ENCODE data around the gene MEPCE.
"Not testable (repeated sequence)": the region's sequence is repeated elsewhere in the genome, so short reads cannot be mapped to it uniquely, and the experiment has no call there.

MEPCE gene

GRCh38 chr7:100434297-100435144, 4.9 kb downstream of the MEPCE start:
- DNase-seq (ENCODE audit: low spot score): no peak

DNA sequence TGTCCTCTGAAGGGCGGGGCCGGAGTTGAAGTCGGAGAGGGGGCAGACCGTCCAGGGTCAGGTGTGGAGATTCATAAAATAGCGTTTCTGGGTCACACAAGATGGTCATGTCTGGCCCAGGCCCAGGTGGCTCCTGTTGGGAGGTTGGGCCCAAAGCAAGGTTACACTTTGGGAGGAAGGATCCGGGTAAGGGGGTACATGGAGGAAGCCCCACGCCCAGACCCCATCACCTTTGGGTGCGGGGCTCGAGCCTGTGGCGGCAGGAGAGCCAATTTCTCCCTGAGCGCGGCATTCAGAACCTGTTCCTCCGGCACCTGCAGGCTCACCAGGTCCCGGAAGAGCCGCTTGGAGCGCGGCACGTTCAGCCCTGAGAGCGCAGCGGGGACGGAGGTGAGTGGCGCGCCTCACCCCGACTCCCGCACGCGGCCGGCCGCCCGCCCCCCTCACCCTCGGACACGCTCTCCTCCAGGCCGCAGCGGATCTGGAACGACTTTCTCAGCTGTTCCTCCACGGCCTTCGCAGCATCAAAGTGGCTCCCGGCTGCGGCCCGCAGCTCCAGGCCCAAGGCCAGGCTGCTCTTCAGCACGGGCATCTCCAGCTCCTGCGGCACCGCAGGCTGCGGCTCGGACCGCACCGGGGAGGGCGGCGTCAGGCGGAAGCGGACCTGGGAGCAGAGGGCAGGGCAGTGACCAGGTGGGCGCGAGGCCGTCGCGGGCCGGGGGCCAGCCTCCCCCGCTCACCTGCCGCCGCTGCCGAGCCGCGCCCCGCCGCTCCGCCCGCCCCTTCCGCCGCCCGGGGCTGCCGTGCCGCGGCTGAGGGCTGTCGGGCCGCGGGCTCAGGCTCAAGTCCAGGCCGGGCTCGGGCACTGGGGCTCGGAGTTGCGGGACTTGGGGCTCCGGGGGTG, 6.0 kb downstream of the MEPCE start:
- no peak for DNase-seq (ENCODE audit: low spot score)

- DNase-seq (ENCODE audit: low spot score): no peak
These were observed 7.8 kb downstream of the MEPCE start for GRCh38 chr7:100437150-100438100.

GRCh38 chr7:100438172-100438571, 8.5 kb downstream of the MEPCE start:
- no peak for DNase-seq (ENCODE audit: low spot score)

DNA sequence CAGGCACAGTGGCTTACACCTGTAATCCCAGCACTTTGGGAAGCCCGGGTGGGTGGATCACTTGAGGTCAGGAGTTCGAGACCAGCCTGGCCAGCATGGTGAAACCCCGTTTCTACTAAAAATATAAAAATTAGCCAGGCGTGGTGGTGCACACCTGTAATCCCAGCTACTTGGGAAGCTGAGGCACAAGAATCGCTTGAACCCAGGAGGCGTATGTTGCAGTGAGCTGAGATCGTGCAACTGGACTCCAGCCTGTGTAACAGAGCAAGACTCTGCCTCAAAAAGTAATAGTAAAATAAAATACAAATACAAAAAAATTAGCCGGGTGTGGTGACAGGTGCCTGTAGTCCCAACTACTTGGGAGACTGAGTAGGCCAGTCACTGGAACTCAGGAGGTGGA, 9.1 kb downstream of the MEPCE start:
- DNase-seq (ENCODE audit: low spot score): not testable (repeated sequence)

- DNase-seq (ENCODE audit: low spot score): not testable (repeated sequence)
These were observed 9.6 kb downstream of the MEPCE start for GRCh38 chr7:100439244-100439643.

- DNase-seq (ENCODE audit: low spot score): no peak
These were observed 12.3 kb downstream of the MEPCE start for GRCh38 chr7:100441641-100442535.

GRCh38 chr7:100443096-100443840, 13.6 kb downstream of the MEPCE start:
- DNase-seq (ENCODE audit: low spot score): no peak

DNA sequence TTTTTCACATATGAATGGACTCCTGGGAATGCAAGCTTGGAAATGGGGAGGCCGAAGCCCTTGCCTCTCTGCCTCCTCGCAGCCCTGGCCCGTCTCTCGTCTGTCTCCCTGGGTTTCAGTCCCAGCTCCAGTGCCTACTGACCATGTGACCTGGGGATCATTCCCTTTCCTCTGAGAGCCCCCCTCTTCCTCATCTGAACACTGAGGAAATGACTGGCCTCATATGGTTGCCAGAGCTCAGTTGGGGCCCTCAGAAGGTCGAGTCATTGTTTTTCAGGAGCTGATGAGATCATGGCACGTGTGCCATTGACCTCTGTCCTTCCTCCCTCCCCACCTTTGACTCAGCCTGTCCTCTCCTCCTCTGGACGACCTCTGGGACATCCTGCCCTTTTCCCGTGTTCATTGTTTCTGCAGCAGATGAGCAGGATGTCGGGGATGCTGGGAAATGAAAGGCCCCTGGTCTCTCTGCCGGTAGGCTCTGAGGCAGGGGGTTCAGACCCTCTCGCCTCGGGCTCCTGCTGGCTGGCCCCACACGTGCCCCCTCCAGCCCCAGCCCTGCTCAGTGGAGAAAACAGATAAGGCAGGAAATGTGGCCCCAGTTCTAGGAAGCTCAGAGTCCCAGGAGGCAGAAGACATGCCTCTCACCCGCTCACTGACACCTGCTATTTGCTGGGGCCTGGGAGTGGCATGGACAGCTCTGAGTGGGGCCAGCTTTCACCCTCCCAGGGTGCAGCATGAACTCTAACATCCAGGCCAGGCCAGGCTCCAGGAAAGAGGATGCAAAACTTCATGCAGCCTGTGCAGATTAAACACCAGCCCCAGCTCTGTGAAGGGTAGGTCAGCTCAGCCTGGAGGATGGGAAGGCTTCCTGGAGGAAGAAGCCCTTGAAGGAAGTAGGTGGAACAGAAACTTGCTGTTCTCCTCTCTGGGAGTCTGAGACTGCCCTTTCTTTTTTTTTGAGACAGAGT, 15.0 kb downstream of the MEPCE start:
- no peak for DNase-seq (ENCODE audit: low spot score)

DNA sequence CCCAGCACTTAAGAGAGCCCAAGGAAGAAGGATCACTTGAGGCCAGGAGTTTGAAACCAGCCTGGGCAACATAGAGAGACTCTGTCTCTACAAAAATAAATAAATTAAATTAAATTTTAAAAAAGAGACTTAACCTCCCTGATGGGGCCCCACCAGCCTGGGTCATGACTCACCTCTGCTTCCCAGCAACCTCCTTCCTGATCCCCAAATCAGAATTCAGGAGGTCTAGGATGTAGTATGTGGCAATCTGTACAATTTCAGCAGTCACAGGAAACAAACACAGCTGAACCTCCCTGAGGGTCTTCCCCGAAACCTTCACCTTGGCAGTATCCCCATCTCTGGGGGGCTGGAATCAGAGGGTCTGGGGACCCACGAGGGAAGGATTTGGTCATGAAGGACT, 16.4 kb downstream of the MEPCE start:
- DNase-seq (ENCODE audit: low spot score): no peak

DNA sequence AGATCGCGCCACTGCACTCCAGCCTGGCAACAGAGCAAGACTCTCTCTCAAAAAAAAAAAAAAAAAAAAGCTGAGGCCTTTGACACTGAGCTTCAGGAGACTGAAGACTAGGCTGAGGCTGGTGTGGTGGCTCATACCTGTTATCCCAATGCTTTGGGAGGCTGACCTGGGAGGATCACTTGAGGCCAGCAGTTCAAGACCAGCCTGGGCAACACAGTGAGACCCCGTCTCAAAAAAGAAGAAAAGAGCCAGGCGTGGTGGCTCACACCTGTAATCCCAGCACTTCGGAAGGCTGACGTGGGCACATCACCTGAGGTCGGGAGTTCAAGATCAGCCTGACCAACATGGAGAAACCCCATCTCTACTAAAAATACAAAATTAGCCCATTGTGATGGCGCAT, 17.7 kb downstream of the MEPCE start:
- not testable (repeated sequence) for DNase-seq (ENCODE audit: low spot score)

GRCh38 chr7:100449190-100449795, 19.7 kb downstream of the MEPCE start:
- DNase-seq (ENCODE audit: low spot score): no peak

DNA sequence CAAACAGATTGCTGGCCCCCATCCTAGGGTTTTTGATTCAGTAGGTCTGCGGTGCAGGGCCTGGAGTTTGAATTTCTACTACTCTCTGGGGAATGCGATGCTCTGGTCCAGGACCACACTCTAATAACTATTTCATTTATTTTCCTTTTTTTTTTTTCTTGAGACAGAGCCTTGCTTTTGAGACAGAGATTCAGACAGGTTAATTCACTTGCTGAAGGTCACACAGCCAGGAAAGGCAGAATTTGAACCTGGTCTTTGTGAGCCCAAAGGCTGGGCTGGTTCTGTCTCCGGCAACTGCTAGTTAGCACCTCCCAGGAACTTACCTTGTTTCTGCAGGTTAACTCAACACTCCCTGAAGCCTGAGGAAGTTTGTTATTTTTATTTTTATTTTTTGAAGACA, 22.9 kb downstream of the MEPCE start:
- DNase-seq (ENCODE audit: low spot score): no peak

DNA sequence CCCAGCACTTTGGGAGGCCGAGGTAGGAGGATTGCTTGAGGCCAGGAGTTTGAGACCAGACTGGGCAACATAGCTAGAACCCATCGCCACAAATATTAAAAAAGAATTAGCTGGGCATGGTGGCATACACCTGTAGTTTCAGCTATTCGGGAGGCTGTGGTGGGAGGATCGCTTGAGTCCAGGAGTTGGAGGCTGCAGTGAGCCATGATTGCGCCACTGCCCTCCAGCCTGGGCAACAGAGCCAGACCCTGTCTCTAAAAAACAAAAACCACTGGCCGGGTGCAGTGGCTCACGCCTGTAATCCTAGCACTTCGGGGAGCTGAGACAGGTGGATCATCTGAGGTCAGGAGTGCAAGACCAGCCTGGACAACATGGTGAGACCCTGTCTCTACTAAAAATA, 24.2 kb downstream of the MEPCE start:
- not testable (repeated sequence) for DNase-seq (ENCODE audit: low spot score)

GRCh38 chr7:100455206-100455605, 25.6 kb downstream of the MEPCE start:
- no peak for DNase-seq (ENCODE audit: low spot score)

DNA sequence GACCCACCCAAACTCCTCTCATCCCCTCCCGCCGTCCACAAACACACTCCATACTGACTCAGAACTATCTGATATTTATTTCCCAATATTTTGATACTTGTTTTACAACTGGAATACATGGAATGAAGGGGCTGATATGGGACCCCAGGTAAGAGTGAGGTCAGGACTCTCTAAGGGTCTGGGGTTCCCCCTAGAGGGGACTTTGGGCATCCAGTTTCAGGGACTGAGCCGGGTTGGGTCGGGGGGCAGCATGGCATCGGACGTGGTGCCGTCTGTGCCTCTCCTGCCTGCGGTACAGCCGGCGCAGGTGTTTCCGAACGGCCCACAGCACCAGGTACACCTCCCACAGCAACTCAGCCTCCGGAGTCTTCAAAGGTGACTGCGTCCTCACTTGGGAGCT, 26.9 kb downstream of the MEPCE start:
- DNase-seq (ENCODE audit: low spot score): no peak

GRCh38 chr7:100457033-100457432, 27.4 kb downstream of the MEPCE start:
- DNase-seq (ENCODE audit: low spot score): no peak

DNA sequence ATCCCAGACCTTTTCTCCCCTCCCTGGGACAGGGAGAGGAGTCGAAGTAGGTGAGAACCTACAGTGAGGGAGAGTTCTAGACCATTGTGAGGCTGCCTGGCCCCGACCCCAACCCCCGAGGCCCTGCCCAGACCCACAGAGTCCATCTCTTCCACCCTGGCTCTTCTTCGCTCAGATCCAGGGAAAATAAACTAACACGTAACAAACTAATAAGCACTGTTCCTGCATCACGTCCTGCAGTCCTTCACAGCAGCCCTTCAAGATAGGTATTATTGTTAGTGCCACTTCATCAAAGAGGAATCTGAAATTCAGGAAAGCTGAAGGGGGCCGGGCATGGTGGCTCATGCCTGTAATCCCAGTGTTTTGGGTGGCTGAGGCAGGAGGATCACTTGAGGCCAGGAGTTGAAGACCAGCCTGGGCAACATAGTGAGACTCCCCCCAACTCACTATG, 34.6 kb downstream of the MEPCE start, which contains the start of gene SPACDR:
TSS of gene SPACDR (minus strand) at position 51 of the 451 bp plus-strand sequence. CDS start 235 bp downstream, outside the sequence.
- DNase-seq (ENCODE audit: low spot score): no peak
